SK-N-SH (cell line): ENCODE results near the gene IL20RB. TPM values are rescaled to one million over a fixed set of nuclear protein-coding genes. Genes with fewer than 3 reads are reported as not detected.

Experiments
- CTCF ChIA-PET: fragments of 300-600, 350-600 bp; formaldehyde crosslinking; extraction: SDS; loops from one replicate; lab custom pipeline; 2021; lab: Yijun Ruan, JAX
- POLR2A ChIA-PET: fragments of 350-600 bp; sonication (Branson Sonifier 250); formaldehyde crosslinking; extraction: SDS; loops from one replicate; lab custom pipeline; 2020; ENCODE audit warnings: antibody characterized with exemption, inconsistent platforms; lab: Yijun Ruan, JAX
- DNase-seq: peaks from one replicate; pipeline ENCODE4 v3.0.0; 2012
- H2AFZ ChIP-seq: fragments of 200-600 bp; sonication (generic); 2 replicates; pipeline ENCODE4 v1.8.1; 2016; ENCODE audit warnings: antibody characterized with exemption, mild to moderate bottlenecking, low read depth
- H3F3A ChIP-seq: fragments of 200-600 bp; sonication (generic); replicated peaks from 2 replicates; pipeline ENCODE3; 2016; ENCODE audit warnings: antibody characterized with exemption, mild to moderate bottlenecking; ENCODE audit not compliant: insufficient read depth
- H3K27ac ChIP-seq, 2 experiments: fragments of 200-500 bp in 1 of 2; fragments of 200-600 bp in 1 of 2; sonication (Bioruptor generic) in 1 of 2; sonication (generic), shearing (Covaris generic) in 1 of 2; 2 replicates each; pipeline versions ENCODE4 v1.5.1 to v1.6.1; 2014 to 2016; ENCODE audit warnings: low read depth in 2 of 2, inconsistent platforms in 1 of 2, low read length in 1 of 2, mild to moderate bottlenecking in 1 of 2, mixed read lengths in 1 of 2
- H3K27me3 ChIP-seq: fragments of 200-600 bp; sonication (generic), shearing (Covaris generic); 2 replicates; pipeline ENCODE4 v1.6.1; 2016; ENCODE audit warnings: mixed run types; ENCODE audit not compliant: insufficient read depth
- H3K36me3 ChIP-seq, 2 experiments: fragments of 200-500 bp in 1 of 2; fragments of 200-600 bp in 1 of 2; sonication (Bioruptor generic) in 1 of 2; sonication (generic) in 1 of 2; replicated peaks in 1 of 2; 2 replicates each; pipeline versions ENCODE3 to v1.5.1; 2014 to 2016; ENCODE audit warnings: low read length in 1 of 2, mild to moderate bottlenecking in 1 of 2; ENCODE audit not compliant: insufficient read depth in 2 of 2, control insufficient read depth in 1 of 2
- H3K4me1 ChIP-seq, 2 experiments: fragments of 200-500 bp in 1 of 2; fragments of 200-600 bp in 1 of 2; sonication (Bioruptor generic) in 1 of 2; sonication (generic), shearing (Covaris generic) in 1 of 2; 2 replicates each; pipeline versions ENCODE4 v1.5.1 to v1.6.1; 2014 to 2016; ENCODE audit warnings: low read depth in 1 of 2, low read length in 1 of 2, mixed run types in 1 of 2; ENCODE audit not compliant: insufficient read depth in 2 of 2, control insufficient read depth in 1 of 2
- H3K4me2 ChIP-seq: fragments of 200-600 bp; sonication (generic), shearing (Covaris generic); 2 replicates; pipeline ENCODE4 v1.6.1; 2017; ENCODE audit warnings: mixed run types
- H3K4me3 ChIP-seq, 2 experiments: fragments of 200-500 bp in 1 of 2; fragments of 200-600 bp in 1 of 2; sonication (Bioruptor generic) in 1 of 2; sonication (generic), shearing (Covaris generic) in 1 of 2; 2 replicates each; pipeline versions ENCODE4 v1.5.1 to v1.8.1; 2014 to 2016; ENCODE audit warnings: low read depth in 2 of 2, inconsistent platforms in 1 of 2, low read length in 1 of 2, mild to moderate bottlenecking in 1 of 2, mixed read lengths in 1 of 2, moderate library complexity in 1 of 2
- H3K79me2 ChIP-seq: fragments of 200-600 bp; sonication (generic); 2 replicates; pipeline ENCODE4 v1.8.1; 2017; ENCODE audit warnings: mild to moderate bottlenecking; ENCODE audit not compliant: insufficient read depth
- H3K9ac ChIP-seq: fragments of 200-600 bp; sonication (generic); 2 replicates; pipeline ENCODE4 v1.6.1; 2017; ENCODE audit warnings: mixed run types
- H3K9me2 ChIP-seq: fragments of 200-600 bp; sonication (generic); 2 replicates; pipeline ENCODE4 v1.6.1; 2017; ENCODE audit warnings: mixed run types
- H3K9me3 ChIP-seq: fragments of 200-600 bp; sonication (generic); 2 replicates; pipeline ENCODE4 v1.6.1; 2017; ENCODE audit warnings: mixed run types, mild to moderate bottlenecking, moderate library complexity
- H4K20me1 ChIP-seq: fragments of 200-600 bp; sonication (generic); 2 replicates; pipeline ENCODE4 v1.6.1; 2017; ENCODE audit warnings: mild to moderate bottlenecking, mixed run types; ENCODE audit not compliant: insufficient read depth
- CHD2 ChIP-seq: fragments of 150-350 bp; IDR thresholded peaks from 2 replicates; pipeline ENCODE4 v1.6.1; 2018; ENCODE audit warnings: low read length; ENCODE audit not compliant: partially characterized antibody
- ELF1 ChIP-seq: IDR thresholded peaks from 2 replicates; pipeline ENCODE4 v1.4.0; 2012
- EP300 ChIP-seq, 2 experiments: IDR thresholded peaks; 2 replicates each; pipeline versions ENCODE4 v1.4.0 to v1.6.1; 2012; ENCODE audit warnings: borderline replicate concordance in 1 of 2, low read depth in 1 of 2, low read length in 1 of 2
- FOSL2 ChIP-seq: IDR thresholded peaks from 2 replicates; pipeline ENCODE4 v1.4.0; 2012; ENCODE audit warnings: low read depth, mild to moderate bottlenecking, moderate library complexity, borderline replicate concordance
- GATA2 ChIP-seq: sonication (generic); formaldehyde crosslinking; IDR thresholded peaks from 2 replicates; pipeline ENCODE4 v1.5.0; 2020; ENCODE audit warnings: mild to moderate bottlenecking, missing genetic modification reagents
- MEF2A ChIP-seq: IDR thresholded peaks from 2 replicates; pipeline ENCODE4 v1.4.0; 2012; ENCODE audit warnings: low read depth, borderline replicate concordance
- MXI1 ChIP-seq: IDR thresholded peaks from 2 replicates; pipeline ENCODE4 v1.6.1; 2012; ENCODE audit warnings: mild to moderate bottlenecking, low read depth, low read length, improper control_type of control experiment
- NFIC ChIP-seq: IDR thresholded peaks from 2 replicates; pipeline ENCODE4 v1.4.0; 2012; ENCODE audit warnings: borderline replicate concordance
- NRF1 ChIP-seq: IDR thresholded peaks from 2 replicates; pipeline ENCODE4 v1.6.1; 2012; ENCODE audit warnings: low read depth, mild to moderate bottlenecking, low read length
- RAD21 ChIP-seq: IDR thresholded peaks from 2 replicates; pipeline ENCODE4 v1.6.1; 2012; ENCODE audit warnings: mild to moderate bottlenecking, low read length
- RCOR1 ChIP-seq: fragments of 150-350 bp; IDR thresholded peaks from 2 replicates; pipeline ENCODE4 v1.6.1; 2017; ENCODE audit warnings: antibody characterized with exemption, low read length
- RFX5 ChIP-seq: IDR thresholded peaks from 2 replicates; pipeline ENCODE4 v1.6.1; 2012; ENCODE audit warnings: mild to moderate bottlenecking, improper control_type of control experiment, low read length
- TAF1 ChIP-seq: IDR thresholded peaks from 2 replicates; pipeline ENCODE4 v1.6.1; 2012; ENCODE audit warnings: low read depth, mild to moderate bottlenecking, low read length, moderate library complexity, borderline replicate concordance
- TCF12 ChIP-seq: IDR thresholded peaks from 2 replicates; pipeline ENCODE4 v1.4.0; 2012
- YY1 ChIP-seq: IDR thresholded peaks from 2 replicates; pipeline ENCODE4 v1.4.0; 2012; ENCODE audit warnings: low read depth, mild to moderate bottlenecking
- WGBS: methylation state at CpG from one replicate; pipeline ENCODE4 v1.1.6; 2017; ENCODE audit warnings: low lambda C conversion rate; 5-methylcytosine and 5-hydroxymethylcytosine counted together
- polyA plus RNA-seq, 3 experiments: library from polyadenylated mRNA; depleted of rRNA; stranded (reverse); fragments of >200 nt; gene quantifications; 2 replicates each; pipeline ENCODE4 v1.2.3, GENCODE V29; 2012
- TF ChIP-seq, protein P1 (sequence below): fragments of 200-600 bp; sonication (generic); IDR thresholded peaks from 2 replicates; pipeline ENCODE4 v1.6.1; 2017; ENCODE audit warnings: antibody characterized with exemption, mild to moderate bottlenecking, moderate library complexity
- TF ChIP-seq, protein P2 (sequence below): fragments of 150-350 bp; IDR thresholded peaks from 2 replicates; pipeline ENCODE4 v1.6.1; 2017; ENCODE audit warnings: antibody characterized with exemption, low read length, low read depth, borderline replicate concordance
- TF ChIP-seq, protein P3 (sequence below): IDR thresholded peaks from 2 replicates; pipeline ENCODE4 v1.4.0; 2012; ENCODE audit warnings: low read depth

Gene IL20RB
- polyA plus RNA-seq, 1 of the 3 experiments (the other 2 are of a cell fraction) = 0.58 TPM

- Histone ChIP-seq H3F3A (no peaks in the 10 kb centered on the region), H2AFZ (no peak overlapping the region), H3K9me2 (no peaks in the 10 kb centered on the region), H3K4me1 (no peaks in the 10 kb centered on the region), H3K27me3 (no peaks in the 10 kb centered on the region; the same call in 1 of the 2 replicates), H3K4me3 (no peak overlapping the region), H3K9me3 (no peaks in the 10 kb centered on the region), H3K36me3 (no peaks in the 10 kb centered on the region), H4K20me1 (no peaks in the 10 kb centered on the region), H3K9ac (no peak overlapping the region), H3K4me2 (no peak overlapping the region), H3K79me2 (no peaks in the 10 kb centered on the region), H3K27ac (no peak overlapping the region)
- POLR2A ChIA-PET = no interaction called here
- TF ChIP-seq EP300 (IDR thresholded peaks at IDR 0.05; ENCODE audit: borderline replicate concordance in 1 of 2, low read depth in 1 of 2, low read length in 1 of 2) = no peak
- CTCF ChIA-PET = interaction anchor here (1.7 to 3.9 kb wide), 2 partner anchors 8 to 10 kb away, joined by 11 to 22 read pairs; no protein-coding TSS in a partner anchor
- no peak for DNase-seq
- WGBS = 74% methylated on average over 5 of the region's 5 CpGs
Measured at GRCh38 chr3:137024348-137024747, 66.6 kb downstream of the IL20RB start.

DNA sequence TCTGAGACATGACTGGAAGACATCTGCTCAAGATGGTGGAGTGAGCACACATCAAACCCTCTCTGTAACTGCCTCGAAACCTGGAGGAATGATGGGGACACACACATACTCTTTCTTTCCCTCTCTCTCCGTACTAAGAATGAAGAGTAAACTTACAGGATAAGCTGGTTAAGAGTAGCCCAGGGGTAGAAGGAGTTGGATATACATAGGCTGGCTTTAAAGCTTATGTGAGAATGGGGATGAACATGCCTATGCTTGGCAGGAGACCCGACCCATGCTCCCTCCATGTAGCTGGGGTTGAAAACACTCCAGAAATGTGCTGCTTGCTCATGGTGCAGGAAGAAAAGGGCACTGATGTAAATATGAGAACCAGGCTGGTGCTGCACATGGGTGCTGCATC lies 68.9 kb downstream of the IL20RB start:
- H3K4me3 ChIP-seq = no peak overlapping the region
- H2AFZ ChIP-seq = no peak overlapping the region
- ChIA-PET POLR2A (no interaction called here), CTCF (interaction anchor here (0.6 to 3.9 kb wide), 3 partner anchors 12 to 110 kb away, joined by 3 to 22 read pairs (median 3); no protein-coding TSS in a partner anchor)
- H3K4me1 ChIP-seq = no peaks in the 10 kb centered on the region
- no peaks in the 10 kb centered on the region for H3K9me3 ChIP-seq
- 40% methylated on average over 3 of the region's 3 CpGs for WGBS
- H3K9ac ChIP-seq = no peak overlapping the region
- H3K27ac ChIP-seq = no peak overlapping the region
- TF ChIP-seq, protein P1, sequence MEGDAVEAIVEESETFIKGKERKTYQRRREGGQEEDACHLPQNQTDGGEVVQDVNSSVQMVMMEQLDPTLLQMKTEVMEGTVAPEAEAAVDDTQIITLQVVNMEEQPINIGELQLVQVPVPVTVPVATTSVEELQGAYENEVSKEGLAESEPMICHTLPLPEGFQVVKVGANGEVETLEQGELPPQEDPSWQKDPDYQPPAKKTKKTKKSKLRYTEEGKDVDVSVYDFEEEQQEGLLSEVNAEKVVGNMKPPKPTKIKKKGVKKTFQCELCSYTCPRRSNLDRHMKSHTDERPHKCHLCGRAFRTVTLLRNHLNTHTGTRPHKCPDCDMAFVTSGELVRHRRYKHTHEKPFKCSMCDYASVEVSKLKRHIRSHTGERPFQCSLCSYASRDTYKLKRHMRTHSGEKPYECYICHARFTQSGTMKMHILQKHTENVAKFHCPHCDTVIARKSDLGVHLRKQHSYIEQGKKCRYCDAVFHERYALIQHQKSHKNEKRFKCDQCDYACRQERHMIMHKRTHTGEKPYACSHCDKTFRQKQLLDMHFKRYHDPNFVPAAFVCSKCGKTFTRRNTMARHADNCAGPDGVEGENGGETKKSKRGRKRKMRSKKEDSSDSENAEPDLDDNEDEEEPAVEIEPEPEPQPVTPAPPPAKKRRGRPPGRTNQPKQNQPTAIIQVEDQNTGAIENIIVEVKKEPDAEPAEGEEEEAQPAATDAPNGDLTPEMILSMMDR = no peak
- no peak for TF ChIP-seq GATA2
- TF ChIP-seq, protein P2, sequence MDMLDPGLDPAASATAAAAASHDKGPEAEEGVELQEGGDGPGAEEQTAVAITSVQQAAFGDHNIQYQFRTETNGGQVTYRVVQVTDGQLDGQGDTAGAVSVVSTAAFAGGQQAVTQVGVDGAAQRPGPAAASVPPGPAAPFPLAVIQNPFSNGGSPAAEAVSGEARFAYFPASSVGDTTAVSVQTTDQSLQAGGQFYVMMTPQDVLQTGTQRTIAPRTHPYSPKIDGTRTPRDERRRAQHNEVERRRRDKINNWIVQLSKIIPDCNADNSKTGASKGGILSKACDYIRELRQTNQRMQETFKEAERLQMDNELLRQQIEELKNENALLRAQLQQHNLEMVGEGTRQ = no peak
- TF ChIP-seq ELF1 = no peak
- no peak for TF ChIP-seq RCOR1
- TF ChIP-seq RFX5 = no peak
- TF ChIP-seq FOSL2 = no peak
- no peak for TF ChIP-seq TAF1
- TF ChIP-seq MXI1 = no peak
- no peak for TF ChIP-seq NRF1
- TF ChIP-seq NFIC = no peak
- TF ChIP-seq MEF2A = no peak
- no peak for TF ChIP-seq TCF12
- TF ChIP-seq, protein P3, sequence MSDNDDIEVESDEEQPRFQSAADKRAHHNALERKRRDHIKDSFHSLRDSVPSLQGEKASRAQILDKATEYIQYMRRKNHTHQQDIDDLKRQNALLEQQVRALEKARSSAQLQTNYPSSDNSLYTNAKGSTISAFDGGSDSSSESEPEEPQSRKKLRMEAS = no peak
- no peak for TF ChIP-seq RAD21
- TF ChIP-seq CHD2 = no peak
- no peak for TF ChIP-seq YY1
- no peak overlapping the region for H3K4me2 ChIP-seq
- no peaks in the 10 kb centered on the region for H3K9me2 ChIP-seq
- no peaks in the 10 kb centered on the region for H3F3A ChIP-seq
- DNase-seq = no peak
- no peaks in the 10 kb centered on the region for H4K20me1 ChIP-seq
- no peaks in the 10 kb centered on the region for H3K79me2 ChIP-seq
- H3K27me3 ChIP-seq = no peaks in the 10 kb centered on the region; the same call in 1 of the 2 replicates
- H3K36me3 ChIP-seq = no peaks in the 10 kb centered on the region
